Fibroblast of skin of scalp (primary cell): Measurements from ENCODE around the gene SPAG6.

Experiments
- DNase-seq: peaks from one replicate; pipeline ENCODE4 v3.0.0-alpha.2; 2013

The SPAG6 gene

DNA sequence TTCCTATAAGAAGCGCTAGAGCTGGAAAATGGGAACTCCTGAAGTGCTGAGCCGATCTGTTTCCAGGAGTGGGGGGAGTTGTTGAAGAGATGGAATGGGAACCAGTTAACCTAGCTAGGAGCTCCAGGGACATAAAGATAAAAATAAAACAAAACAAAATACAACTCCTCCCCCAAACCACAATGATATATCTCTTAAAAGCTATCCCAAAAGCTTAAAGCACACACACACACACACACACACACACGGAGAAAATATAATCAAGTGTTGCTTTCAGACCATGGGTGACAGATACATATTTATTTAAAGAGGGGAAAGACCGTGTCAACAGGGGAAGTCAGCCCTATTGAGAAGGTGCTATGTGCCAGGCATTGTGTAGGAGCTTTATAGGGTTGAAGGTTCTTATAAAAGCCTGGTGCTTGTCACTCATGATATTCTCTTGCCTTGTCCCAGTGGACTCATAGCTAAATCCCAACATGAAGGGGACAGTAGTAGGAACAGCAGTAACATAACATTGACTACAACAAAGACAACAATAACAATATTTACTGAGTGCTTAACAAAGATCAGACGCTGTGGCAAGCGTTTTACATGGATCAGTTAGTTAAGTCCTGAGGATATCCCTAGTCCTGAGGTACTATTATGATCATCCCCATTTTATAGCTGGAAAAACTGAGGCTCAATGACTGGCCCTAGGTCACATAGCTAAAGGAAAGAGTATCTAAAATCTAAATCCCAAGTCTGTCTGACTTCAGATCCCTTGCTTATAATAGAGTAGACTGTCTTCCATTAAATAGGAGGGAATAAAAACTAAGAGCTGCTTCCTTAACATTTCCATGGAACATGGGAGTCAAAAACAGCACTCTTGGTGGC is 115.5 kb downstream of the SPAG6 start:
- no peak for DNase-seq

- peak; percentile 81 for DNase-seq
Observed at GRCh38 chr10:22461891-22462290, 116.6 kb downstream of the SPAG6 start.

GRCh38 chr10:22463255-22463654 is 118.0 kb downstream of the SPAG6 start:
- no peak for DNase-seq

DNA sequence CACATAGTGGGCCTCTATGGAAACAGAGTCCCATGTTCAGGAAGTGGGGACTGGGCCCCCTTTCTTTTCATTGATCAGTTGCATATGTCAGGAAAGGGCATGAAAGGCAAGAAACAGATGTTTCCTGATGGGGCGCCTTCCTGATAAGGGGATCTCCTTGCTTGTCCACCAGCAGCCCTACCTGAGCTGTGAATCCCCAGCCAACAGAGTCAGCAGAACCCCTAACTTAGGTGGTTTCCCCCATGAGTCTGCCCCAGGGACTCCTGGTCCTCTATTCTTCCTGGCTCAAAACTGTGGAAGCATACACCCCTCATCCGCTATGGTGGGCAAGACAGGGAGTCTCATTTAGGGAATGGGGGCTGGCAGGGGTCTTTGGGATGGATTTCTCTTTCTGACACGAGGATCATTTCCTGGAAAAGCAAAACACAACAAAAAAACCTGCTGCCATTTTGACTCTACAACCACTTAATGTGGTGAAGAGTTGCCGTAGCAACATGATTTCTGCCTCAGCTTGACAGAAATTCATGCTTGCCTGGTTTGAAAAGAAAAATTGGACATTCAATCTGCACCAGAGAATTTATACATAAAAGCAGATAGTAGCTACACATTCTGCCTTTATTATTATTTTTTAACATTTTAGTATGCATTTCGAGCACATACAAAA is 119.8 kb downstream of the SPAG6 start:
- no peak for DNase-seq

DNA sequence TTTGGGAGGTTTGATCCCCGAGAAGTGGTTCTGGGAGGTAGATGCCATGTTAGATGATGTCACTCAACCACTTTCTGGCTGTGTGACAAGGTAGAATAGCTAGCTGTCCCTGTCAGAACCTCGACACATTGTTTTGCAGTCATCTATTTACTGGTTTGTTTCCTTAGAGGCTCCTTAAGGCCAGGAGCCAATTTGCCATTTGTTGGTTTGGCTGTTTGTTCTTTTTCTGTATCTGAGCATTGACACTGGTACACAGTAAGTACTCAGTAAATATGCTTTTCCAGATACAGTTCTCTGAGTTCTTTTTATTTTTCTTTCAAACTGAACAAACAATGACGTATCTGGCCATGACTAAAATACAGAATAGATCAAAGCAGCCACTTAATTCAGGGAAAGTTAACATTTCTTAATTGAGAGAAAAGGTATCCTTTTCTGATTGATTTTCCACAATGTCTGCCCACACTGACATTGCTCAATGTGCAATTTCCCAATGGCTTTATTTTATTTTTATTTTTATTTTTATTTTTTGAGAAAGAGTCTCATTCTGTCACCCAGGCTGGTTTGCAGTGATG is 121.6 kb downstream of the SPAG6 start:
- no peak for DNase-seq
